Mucosa of rectum (tissue), 2 donors: Measurements from ENCODE around the gene NDUFAF3.

Experiments
- H3K27ac ChIP-seq, 2 donors: one replicate each; pipeline ENCODE4 v1.7.0; 2013; ENCODE audit warnings: inconsistent platforms in 2 of 2, low read depth in 2 of 2, low read length in 2 of 2
- H3K27me3 ChIP-seq, 2 donors: one replicate each; pipeline ENCODE4 v1.7.0; 2013; ENCODE audit warnings: low read length in 2 of 2; ENCODE audit not compliant: control insufficient read depth in 2 of 2, insufficient read depth in 2 of 2
- H3K36me3 ChIP-seq, 2 donors: one replicate each; pipeline ENCODE4 v1.7.0; 2013; ENCODE audit warnings: low read length in 2 of 2; ENCODE audit not compliant: control insufficient read depth in 2 of 2, insufficient read depth in 2 of 2
- H3K4me1 ChIP-seq, 2 donors: one replicate each; pipeline ENCODE4 v1.7.0; 2013; ENCODE audit warnings: low read length in 2 of 2, mild to moderate bottlenecking in 1 of 2; ENCODE audit not compliant: control insufficient read depth in 2 of 2, insufficient read depth in 2 of 2
- H3K4me3 ChIP-seq, 2 donors: one replicate each; pipeline ENCODE4 v1.7.0; 2013; ENCODE audit warnings: low read length in 2 of 2
- H3K9ac ChIP-seq, 2 donors: one replicate each; pipeline ENCODE4 v1.7.0; 2013; ENCODE audit warnings: low read length in 2 of 2, low read depth in 1 of 2, mild to moderate bottlenecking in 1 of 2
- H3K9me3 ChIP-seq, 2 donors: one replicate each; pipeline ENCODE4 v1.7.0; 2013; ENCODE audit warnings: low read length in 2 of 2; ENCODE audit not compliant: control insufficient read depth in 2 of 2
- donor health status: healthy.
- donor health status: Normal muscosa, but diverticular disease.

The NDUFAF3 gene

GRCh38 chr3:49018707-49019006 lies 3.3 kb upstream of the NDUFAF3 start:
- peaks cover 23 to 37% of the 10 kb centered on the region in 2 donors for H3K4me1 ChIP-seq
- H3K27me3 ChIP-seq: no peaks in the 10 kb centered on the region
- peak overlapping the region; percentile 81 to 99 for H3K9ac ChIP-seq
- peak overlapping the region; percentile 88 to 100 for H3K27ac ChIP-seq
- H3K4me3 ChIP-seq: peak overlapping the region; percentile 80 to 82
- H3K36me3 ChIP-seq: peaks cover 23 to 31% of the 10 kb centered on the region in 2 donors
- no peaks in the 10 kb centered on the region for H3K9me3 ChIP-seq

- Histone ChIP-seq H3K9me3 (no peaks in the 10 kb centered on the region), H3K9ac (peak overlapping the region; percentile 96 to 99), H3K4me3 (peak overlapping the region; percentile 82 to 95), H3K4me1 (peaks cover 23 to 37% of the 10 kb centered on the region in 2 donors), H3K27ac (peak overlapping the region; percentile 100), H3K27me3 (no peaks in the 10 kb centered on the region), H3K36me3 (peaks cover 27 to 33% of the 10 kb centered on the region in 2 donors)
Observed at GRCh38 chr3:49019941-49020329, 2.0 kb upstream of the NDUFAF3 start.

- H3K27ac ChIP-seq: peak overlapping the region; percentile 100
- H3K9me3 ChIP-seq: no peaks in the 10 kb centered on the region
- peak overlapping the region; percentile 96 to 99 for H3K9ac ChIP-seq
- H3K4me1 ChIP-seq: peaks cover 25 to 37% of the 10 kb centered on the region in 2 donors
- peaks cover 28 to 33% of the 10 kb centered on the region in 2 donors for H3K36me3 ChIP-seq
- H3K4me3 ChIP-seq: peak overlapping the region; percentile 82 to 95
- H3K27me3 ChIP-seq: no peaks in the 10 kb centered on the region
Observed at GRCh38 chr3:49020330-49021212, 1.4 kb upstream of the NDUFAF3 start.

- peak overlapping the region; percentile 82 to 95 for H3K4me3 ChIP-seq
- H3K9me3 ChIP-seq: no peaks in the 10 kb centered on the region
- peak overlapping the region; percentile 96 to 99 for H3K9ac ChIP-seq
- peaks cover 25 to 33% of the 10 kb centered on the region in 2 donors for H3K36me3 ChIP-seq
- H3K27me3 ChIP-seq: no peaks in the 10 kb centered on the region
- H3K4me1 ChIP-seq: peaks cover 26 to 37% of the 10 kb centered on the region in 2 donors
- peak overlapping the region; percentile 100 for H3K27ac ChIP-seq
Observed at GRCh38 chr3:49021213-49021812, 608 bp upstream of the NDUFAF3 start.

GRCh38 chr3:49022688-49023171 lies 809 bp downstream of the NDUFAF3 start:
- no peaks in the 10 kb centered on the region for H3K27me3 ChIP-seq
- no peaks in the 10 kb centered on the region for H3K9me3 ChIP-seq
- H3K27ac ChIP-seq: peak overlapping the region; percentile 100
- H3K4me1 ChIP-seq: peaks cover 18 to 28% of the 10 kb centered on the region in 2 donors
- H3K36me3 ChIP-seq: peaks cover 29 to 43% of the 10 kb centered on the region in 2 donors
- peak overlapping the region; percentile 91 to 99 for H3K9ac ChIP-seq
- peak overlapping the region; percentile 82 to 95 for H3K4me3 ChIP-seq

- peaks cover 29 to 43% of the 10 kb centered on the region in 2 donors for H3K36me3 ChIP-seq
- H3K4me1 ChIP-seq: peaks cover 25 to 34% of the 10 kb centered on the region in 2 donors
Observed at GRCh38 chr3:49023775-49024174, 1.9 kb downstream of the NDUFAF3 start.

GRCh38 chr3:49024449-49024848 lies 2.5 kb downstream of the NDUFAF3 start:
- H3K4me1 ChIP-seq: peaks cover 30 to 32% of the 10 kb centered on the region in 2 donors
- no peak overlapping the region for H3K4me3 ChIP-seq
- peaks cover 29 to 43% of the 10 kb centered on the region in 2 donors for H3K36me3 ChIP-seq
- no peaks in the 10 kb centered on the region for H3K27me3 ChIP-seq
- H3K27ac ChIP-seq: no peak overlapping the region
- no peaks in the 10 kb centered on the region for H3K9me3 ChIP-seq
- H3K9ac ChIP-seq: no peak overlapping the region

More at GRCh38 chr3:49023775-49024174, 1.9 kb downstream of the NDUFAF3 start:
- Histone ChIP-seq H3K27ac (no peak overlapping the region), H3K9me3 (no peaks in the 10 kb centered on the region), H3K9ac (no peak overlapping the region), H3K27me3 (no peaks in the 10 kb centered on the region), H3K4me3 (no peak overlapping the region)

GRCh38 chr3:49025005-49025792 lies 3.3 kb downstream of the NDUFAF3 start:
- Histone ChIP-seq H3K4me3 (no peak overlapping the region), H3K4me1 (peaks cover 24 to 31% of the 10 kb centered on the region in 2 donors), H3K36me3 (peaks cover 29 to 46% of the 10 kb centered on the region in 2 donors), H3K27ac (no peak overlapping the region), H3K9me3 (no peaks in the 10 kb centered on the region), H3K27me3 (no peaks in the 10 kb centered on the region), H3K9ac (no peak overlapping the region)

- Histone ChIP-seq H3K27ac (no peak overlapping the region), H3K4me1 (peaks cover 19 to 28% of the 10 kb centered on the region in 2 donors), H3K9me3 (no peaks in the 10 kb centered on the region), H3K27me3 (no peaks in the 10 kb centered on the region), H3K4me3 (no peak overlapping the region), H3K36me3 (peaks cover 35 to 51% of the 10 kb centered on the region in 2 donors), H3K9ac (no peak overlapping the region)
Observed at GRCh38 chr3:49025793-49026520, 4.0 kb downstream of the NDUFAF3 start.
